NCI-H510A (cell line): ENCODE data around the gene HOTAIR.

Experiments used
- DNase-seq: peaks from one replicate; lab custom pipeline; 2025; lab: John Stamatoyannopoulos, UW

Gene HOTAIR

GRCh38 chr12:54011665-54012532 is 37.1 kb upstream of the HOTAIR start:
- DNase-seq, result no peak

- no peak for DNase-seq
These were observed 36.4 kb upstream of the HOTAIR start for GRCh38 chr12:54010972-54011664.

GRCh38 chr12:54010053-54010971 is 35.6 kb upstream of the HOTAIR start:
- no peak for DNase-seq

DNA sequence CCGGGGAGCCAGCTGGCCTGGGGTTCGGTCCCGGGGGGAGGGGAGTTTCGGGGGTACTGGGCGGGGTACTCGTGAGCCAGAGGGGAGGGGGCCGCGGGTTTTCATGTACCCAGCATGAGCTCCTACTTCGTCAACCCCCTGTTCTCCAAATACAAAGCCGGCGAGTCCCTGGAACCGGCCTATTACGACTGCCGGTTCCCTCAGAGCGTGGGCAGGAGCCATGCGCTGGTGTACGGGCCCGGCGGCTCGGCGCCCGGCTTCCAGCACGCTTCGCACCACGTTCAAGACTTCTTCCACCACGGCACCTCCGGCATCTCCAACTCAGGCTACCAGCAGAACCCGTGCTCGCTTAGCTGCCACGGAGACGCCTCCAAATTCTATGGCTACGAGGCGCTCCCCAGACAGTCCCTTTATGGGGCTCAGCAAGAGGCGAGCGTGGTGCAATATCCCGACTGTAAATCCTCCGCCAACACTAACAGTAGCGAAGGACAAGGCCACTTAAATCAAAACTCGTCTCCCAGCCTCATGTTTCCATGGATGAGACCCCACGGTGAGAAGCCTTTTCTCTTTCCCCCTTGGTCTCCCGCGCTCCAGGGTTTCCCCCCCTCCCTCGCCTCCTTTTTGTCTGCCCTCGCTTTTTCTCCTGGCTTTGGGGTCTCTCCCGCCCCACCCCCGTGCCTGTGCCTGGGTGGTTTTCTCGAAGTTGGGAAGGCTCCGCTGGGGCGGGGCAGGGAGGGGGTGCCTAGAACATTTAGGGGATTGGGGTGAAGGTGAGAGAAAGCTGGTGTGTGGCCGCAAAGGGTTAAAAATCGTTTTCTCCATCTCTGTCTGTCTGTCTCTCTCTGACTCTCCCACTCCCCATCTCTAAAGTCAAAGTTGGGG is 34.7 kb upstream of the HOTAIR start:
- DNase-seq, result no peak

- DNase-seq, result no peak
These were observed 33.5 kb upstream of the HOTAIR start for GRCh38 chr12:54008260-54008552.

DNA sequence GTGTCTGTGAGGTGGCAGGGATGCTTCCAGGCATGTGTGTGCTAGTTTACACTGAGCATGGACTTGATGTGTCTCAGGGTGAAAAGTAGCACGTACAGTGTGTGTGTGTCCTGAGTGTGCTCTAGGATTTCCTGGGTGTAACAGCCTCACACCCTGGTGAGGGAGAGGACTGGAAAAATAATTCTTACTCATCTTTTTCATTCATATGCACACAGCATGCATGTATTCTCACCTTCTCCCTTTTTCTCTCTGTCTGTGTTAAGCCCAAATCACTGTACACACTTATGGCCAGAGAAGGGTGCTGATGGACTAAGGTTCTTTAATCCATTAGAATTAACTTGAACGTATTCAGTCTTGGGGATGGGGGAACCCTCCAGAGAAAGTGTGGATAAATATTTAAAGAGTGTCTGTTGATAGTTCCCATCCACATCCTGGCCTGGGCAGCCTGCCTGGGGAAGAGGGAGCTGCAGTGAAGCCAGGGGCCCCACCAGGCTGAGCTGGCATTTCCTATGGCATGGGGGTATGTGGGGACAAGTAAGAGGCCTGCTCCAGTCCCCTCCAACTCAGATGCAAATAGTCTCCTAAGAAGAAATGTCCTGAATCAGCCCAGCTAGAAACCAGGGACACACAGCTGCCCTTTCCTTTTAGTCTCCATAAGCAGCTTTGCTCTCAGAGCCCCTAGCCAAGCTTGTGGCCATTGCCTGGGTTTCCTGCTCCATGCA is 32.9 kb upstream of the HOTAIR start:
- no peak for DNase-seq

GRCh38 chr12:54006559-54007220 is 31.9 kb upstream of the HOTAIR start:
- no peak for DNase-seq

DNA sequence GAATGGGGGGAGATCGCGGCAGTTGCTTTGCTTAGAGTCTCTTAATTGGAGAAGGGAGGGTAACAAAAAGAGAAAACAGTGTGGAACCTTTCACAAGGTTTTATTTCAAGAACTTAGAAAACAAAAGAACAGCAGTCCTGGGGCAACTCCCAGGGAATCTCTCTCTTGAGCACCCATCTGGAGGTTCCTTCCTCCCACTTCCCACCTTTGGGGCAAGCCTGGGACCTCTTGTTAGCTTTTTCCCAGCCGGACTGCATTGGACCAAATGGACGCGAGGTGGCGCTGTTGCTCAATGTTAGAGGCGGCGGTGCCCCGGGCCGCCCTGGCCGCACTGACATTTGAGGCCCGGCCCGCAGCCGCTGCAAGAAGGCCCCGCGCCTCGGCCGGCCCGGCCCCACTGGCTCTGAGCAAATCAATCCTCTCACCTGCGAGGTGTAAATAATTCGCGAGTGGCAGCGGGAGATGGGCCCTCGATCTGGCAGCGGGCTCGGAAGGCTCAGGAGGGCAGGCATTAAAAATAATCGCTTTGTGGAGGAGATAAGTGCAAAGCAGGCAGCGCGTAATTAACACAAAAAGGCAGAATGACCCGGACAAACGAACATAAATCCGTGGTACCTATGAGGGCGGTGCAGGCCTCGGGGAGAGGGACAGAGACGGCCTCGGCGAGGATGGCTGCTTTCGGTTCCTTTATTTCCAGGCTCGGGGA is 31.3 kb upstream of the HOTAIR start:
- peak; percentile 35 for DNase-seq

DNA sequence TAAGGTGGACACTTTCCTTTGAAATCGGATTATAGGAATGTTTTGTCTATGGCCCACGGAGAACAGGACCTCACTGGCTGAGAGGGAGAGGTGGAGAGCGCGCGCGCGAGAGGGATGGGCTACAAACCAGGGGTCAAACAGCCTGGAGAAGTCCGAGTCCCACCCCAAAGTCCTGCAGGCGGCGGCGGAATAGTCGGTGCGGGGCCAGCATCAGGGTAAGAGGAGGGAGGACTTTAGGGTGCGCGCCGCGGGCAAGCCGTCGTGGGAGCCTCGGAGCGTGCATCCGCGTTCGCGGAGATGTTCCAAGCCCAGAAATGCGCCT is 30.7 kb upstream of the HOTAIR start:
- no peak for DNase-seq

- no peak for DNase-seq
These were observed 30.2 kb upstream of the HOTAIR start for GRCh38 chr12:54004841-54005530.

DNA sequence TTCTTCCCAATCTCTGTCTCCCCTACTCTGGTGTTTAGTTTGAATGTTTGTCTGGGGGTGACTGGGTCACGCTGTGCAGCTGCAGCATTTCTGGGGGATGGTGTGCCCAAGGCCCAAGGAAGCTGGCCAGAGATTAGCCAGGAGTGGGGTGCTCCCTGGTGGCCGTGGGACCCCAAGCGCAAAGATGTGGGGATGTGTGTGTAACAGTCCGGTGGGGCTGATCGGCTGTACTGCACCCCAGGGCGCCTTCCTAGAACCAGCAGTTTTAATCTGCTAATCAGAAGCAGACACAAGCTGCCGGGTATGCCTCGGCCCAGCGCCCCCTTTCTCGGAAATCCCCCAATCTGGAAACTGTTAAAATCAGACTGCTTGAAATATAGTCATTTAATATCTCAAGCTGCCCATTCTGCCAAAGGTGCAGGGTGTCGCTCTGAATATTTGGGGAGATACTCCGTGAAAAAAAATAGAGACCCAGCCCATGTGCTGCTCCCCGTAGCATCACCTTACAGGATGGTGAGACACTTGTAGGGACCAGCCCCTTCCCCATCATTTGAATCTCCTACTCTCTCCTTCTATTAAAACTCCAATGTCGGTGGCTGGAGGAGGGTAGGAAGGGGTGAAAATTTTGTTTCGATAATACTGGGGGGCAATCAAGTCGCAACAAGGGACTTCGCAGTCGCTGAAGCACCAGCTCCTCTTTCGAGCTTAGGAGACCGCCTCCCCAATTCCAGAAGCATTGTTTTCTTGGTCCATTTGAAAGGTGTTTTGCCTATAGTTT is 29.5 kb upstream of the HOTAIR start:
- no peak for DNase-seq

DNA sequence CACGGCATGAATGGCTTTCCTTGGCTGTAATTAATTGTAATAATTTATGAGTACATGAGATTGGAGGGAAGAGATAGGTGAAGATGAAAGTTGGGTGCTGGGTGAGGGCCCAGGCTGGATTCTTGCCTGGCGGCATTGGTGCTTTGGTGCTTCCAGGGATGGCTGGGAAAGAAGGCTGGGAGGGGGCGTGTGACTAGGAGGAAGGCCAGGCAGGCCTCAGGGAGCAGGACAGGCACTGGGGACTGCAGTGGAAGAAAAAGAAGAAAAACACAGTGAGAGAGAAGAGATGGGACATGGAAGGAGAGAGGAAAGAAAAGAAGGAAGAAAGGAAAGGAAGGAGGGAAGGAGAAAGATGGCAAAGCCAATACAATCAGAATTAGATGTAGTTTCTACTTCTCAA is 28.9 kb upstream of the HOTAIR start:
- DNase-seq, result no peak

- no peak for DNase-seq
These were observed 28.2 kb upstream of the HOTAIR start for GRCh38 chr12:54002915-54003389.

DNA sequence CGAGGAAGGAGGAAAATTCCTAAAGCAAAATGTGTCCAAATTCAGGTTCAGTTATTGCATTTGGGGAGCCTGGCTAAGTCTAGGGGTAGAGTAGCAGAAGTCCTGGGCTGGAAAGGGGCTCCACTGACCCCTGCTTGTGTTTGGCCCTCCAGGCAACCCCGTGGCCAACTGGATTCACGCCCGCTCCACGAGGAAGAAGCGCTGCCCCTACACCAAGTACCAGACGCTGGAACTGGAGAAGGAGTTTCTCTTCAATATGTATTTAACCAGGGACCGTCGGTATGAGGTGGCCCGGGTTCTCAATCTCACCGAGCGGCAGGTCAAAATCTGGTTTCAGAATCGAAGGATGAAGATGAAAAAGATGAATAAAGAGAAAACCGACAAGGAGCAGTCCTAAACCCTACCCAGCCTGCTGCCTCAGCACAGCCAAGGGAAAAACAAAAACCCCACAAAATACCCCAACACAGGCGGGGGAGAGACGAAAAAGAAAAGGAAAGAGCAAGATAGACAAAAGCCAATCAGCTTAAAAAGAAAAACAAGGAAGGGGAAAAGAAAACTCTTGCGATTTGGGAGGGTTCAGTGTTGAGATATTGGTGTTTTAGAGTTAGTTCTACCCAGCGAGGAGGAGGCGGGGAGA is 27.6 kb upstream of the HOTAIR start:
- DNase-seq, result no peak

GRCh38 chr12:54001283-54002187 is 26.8 kb upstream of the HOTAIR start:
- DNase-seq, result no peak
